GM18519 (cell line): Measurements from ENCODE around the gene NAV3.
A peak's percentile ranks its signal among the peaks of the same experiment; 100 is the strongest.
"Not testable (repeated sequence)": the region's sequence is repeated elsewhere in the genome, so short reads cannot be mapped to it uniquely, and the experiment has no call there.

Source experiments
- ATAC-seq: cut with Tn5 transposase; IDR thresholded peaks from one replicate; pipeline ENCODE4 v1.9.1; 2021; ENCODE audit warnings: mild to moderate bottlenecking, moderate library complexity; ENCODE audit not compliant: unreplicated experiment, low FRiP score

Gene NAV3

DNA sequence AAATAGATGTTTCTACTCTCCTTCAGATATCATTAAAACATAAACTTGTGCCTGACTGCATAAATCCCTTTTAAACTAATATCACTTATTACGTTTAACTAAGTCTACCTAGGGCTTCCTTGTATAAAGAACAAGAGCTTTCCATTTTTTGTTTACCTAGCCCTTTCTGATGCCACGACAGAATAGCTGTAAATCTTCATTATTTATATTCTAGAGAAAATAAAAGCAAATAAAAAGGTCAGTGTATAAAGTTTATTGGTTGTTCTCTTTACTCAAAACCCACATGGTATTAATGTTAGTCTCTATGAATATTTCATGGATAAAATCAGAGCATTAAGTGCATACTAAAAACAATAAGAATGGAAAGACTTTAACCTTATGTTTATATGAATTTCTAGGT is 269.1 kb downstream of the NAV3 start:
- ATAC-seq, result no peak

DNA sequence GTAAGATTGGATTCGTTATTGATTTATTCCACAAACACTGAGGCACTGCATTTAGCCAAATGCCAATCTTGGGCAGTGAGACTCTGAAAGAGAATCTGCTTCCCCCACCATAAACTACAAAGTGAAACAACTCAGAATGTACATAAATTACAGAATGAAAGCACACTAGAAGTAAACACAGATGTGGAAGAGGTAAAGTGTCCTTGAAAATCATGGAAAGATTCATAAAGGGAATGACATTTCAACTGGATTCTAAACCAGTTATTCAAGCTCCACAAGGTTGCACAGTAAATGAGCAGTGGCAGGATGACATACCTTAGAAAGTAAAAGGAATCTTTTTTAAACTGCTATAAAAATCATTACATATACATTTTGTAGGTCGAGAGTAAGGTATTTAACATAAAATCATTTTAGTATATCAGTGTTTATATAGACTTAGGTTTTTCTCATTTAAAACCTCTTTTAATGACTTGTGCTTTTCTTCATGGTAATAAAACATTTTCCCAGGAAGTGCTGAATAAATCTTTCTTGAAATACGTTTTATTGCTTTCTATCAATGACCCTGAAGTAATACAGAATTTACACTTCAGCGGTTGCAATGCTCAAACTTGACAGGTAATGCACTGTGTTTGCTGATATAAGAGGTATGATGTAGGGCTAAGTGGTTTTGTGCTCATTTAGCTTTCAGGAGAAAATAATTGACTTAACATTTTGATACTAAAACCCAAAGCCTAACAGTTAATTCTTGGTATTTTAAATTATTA is 270.6 kb downstream of the NAV3 start:
- no peak for ATAC-seq

DNA sequence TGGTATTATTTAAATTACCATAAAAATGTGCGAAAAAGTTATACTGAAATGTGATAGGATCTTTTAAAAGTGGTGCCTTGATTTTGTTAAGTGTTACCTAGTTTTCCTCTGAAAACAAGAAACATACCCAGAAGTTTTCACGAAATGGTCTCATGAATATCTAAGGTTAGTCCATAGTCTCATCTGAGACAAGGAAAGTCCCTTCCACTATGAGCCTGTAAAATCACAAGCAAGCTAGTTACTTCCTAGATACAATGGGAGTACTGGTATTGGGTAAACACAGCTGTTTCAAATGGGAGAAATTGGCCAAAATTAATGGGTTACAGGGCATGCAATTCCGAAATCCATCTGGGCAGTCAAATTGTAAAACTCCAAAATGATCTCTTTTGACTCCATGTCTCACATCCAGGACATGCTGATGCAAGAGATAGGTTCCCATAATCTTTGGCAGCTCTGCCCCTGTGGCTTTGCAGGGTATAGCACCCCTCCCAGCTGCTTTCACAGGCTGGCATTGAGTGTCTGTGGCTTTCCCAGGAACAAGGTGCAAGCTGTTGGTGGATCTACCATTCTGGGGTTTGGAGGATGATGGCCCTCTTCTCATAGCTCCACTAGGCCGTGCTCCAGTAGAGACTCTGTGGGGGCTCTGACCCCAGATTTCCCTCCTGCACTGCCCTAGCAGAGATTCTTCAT is 271.4 kb downstream of the NAV3 start:
- ATAC-seq, result no peak

GRCh38 chr12:78102801-78103200 is 272.1 kb downstream of the NAV3 start:
- ATAC-seq, result not testable (repeated sequence)

- no peak for ATAC-seq
These were observed 285.2 kb downstream of the NAV3 start for GRCh38 chr12:78115889-78116288.

DNA sequence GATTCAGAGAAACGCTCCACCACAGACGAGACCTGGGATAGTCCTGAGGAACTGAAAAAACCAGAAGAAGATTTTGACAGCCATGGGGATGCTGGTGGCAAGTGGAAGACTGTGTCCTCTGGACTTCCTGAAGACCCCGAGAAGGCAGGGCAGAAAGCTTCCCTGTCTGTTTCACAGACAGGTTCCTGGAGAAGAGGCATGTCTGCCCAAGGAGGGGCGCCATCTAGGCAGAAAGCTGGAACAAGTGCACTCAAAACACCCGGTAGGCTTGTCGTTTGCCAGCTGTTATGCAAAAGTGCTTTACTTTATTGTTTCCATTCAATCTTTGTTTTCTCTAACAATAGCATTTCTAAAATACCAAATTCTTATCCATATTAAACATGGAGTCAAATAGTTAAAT is 287.3 kb downstream of the NAV3 start:
- no peak for ATAC-seq

DNA sequence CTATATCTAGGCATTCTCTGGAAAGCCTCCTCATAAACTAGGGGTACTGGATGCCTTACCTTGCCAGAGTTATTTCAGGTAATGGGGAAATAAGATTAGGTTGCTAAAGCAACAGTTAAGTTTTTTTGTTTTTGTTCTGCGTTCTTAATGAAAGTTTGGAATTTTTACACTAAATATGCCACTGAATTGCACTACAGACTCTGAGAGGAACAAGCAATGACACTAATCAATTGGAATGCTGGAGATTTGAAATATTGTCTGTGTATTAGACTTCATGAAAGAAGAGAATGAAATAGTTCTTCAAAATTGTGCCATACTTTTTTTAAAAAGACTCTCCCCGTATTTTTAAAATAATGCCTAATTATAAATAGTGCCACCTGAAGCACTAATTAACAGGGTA is 287.8 kb downstream of the NAV3 start:
- no peak for ATAC-seq

GRCh38 chr12:78119351-78119918 is 288.7 kb downstream of the NAV3 start:
- ATAC-seq, result no peak

GRCh38 chr12:78120306-78120705 is 289.6 kb downstream of the NAV3 start:
- ATAC-seq, result no peak

GRCh38 chr12:78120866-78121560 is 290.3 kb downstream of the NAV3 start:
- no peak for ATAC-seq

- ATAC-seq, result no peak
These were observed 291.4 kb downstream of the NAV3 start for GRCh38 chr12:78121969-78122610.

GRCh38 chr12:78128211-78128610 is 297.5 kb downstream of the NAV3 start:
- no peak for ATAC-seq

- ATAC-seq, result no peak
These were observed 313.0 kb downstream of the NAV3 start for GRCh38 chr12:78143717-78144116.

GRCh38 chr12:78145398-78145797 is 314.7 kb downstream of the NAV3 start:
- ATAC-seq, result no peak

DNA sequence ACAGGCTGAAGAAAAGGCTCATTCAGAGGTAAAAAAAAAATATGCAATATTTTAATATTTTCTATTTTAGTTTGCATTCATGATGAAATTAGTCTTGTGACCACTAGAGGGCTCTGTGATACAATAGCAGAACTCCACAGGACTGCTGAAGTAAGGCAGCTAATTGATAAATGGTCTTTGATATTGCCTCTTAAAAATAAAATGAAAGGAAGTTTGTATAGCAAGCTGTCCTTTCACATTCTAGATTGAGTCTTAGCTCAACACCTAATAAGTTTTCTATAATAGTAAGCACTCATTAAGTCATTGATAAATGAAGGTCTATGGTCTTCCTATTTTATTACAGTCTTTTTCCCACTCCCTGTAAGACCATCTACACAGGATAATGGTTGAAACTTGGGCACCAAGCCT is 315.7 kb downstream of the NAV3 start:
- peak; percentile 60 for ATAC-seq

- no peak for ATAC-seq
These were observed 318.8 kb downstream of the NAV3 start for GRCh38 chr12:78149459-78149858.

DNA sequence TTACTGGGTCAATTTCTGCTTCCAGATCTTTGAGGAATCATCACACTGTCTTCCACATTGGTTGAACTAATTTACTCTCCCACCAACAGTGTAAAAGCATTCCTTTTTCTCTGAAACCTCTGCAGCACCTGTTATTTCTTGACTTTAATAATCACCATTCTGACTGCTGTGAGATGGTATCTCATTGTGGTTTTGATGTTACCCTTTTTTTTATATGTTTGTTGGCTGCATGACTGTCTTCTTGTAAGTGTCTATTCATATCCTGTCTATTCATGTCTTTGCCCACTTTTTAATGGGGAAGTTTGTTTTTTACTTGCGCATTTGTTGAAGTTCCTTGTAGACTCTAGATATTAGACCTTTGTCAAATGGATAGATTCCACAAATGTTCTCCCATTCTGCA is 324.9 kb downstream of the NAV3 start:
- ATAC-seq, result no peak

- no peak for ATAC-seq
These were observed 326.1 kb downstream of the NAV3 start for GRCh38 chr12:78156751-78157150.

- ATAC-seq, result no peak
These were observed 326.5 kb downstream of the NAV3 start for GRCh38 chr12:78157199-78157598.

DNA sequence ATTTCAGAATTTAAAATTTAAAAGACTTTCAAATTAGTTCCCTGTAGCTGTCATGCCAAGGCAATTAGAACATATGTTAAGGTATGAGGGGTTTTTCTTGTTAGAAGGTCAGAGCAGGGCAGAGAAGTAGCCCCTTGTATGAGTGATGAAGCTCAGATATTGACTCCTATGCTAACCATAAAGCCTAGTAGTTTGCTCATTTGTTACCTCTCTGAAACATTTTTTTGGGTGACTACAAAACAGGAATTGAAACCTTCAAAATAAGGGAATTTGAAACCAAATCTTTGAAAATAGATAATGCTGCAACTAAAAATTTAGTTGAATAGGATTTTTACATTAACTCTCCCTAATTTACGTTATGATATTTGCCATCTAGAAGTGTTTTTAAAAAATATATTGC is 333.5 kb downstream of the NAV3 start:
- peak; percentile 45 for ATAC-seq

- ATAC-seq, result no peak
These were observed 336.8 kb downstream of the NAV3 start for GRCh38 chr12:78167510-78167909.
